NCI-H510A (cell line): ENCODE data around the gene TMEM178B.

Source experiments
- DNase-seq: peaks from one replicate; lab custom pipeline; 2025; lab: John Stamatoyannopoulos, UW

Gene TMEM178B

GRCh38 chr7:141263983-141264382, 190.1 kb downstream of the TMEM178B start:
- no peak for DNase-seq

- DNase-seq, result no peak
Measured at GRCh38 chr7:141264511-141264910, 190.6 kb downstream of the TMEM178B start.

- no peak for DNase-seq
Measured at GRCh38 chr7:141265668-141266067, 191.8 kb downstream of the TMEM178B start.

- no peak for DNase-seq
Measured at GRCh38 chr7:141268614-141269013, 194.8 kb downstream of the TMEM178B start.

- no peak for DNase-seq
Measured at GRCh38 chr7:141271451-141271850, 197.6 kb downstream of the TMEM178B start.

GRCh38 chr7:141272417-141272816, 198.6 kb downstream of the TMEM178B start:
- no peak for DNase-seq

- DNase-seq, result no peak
Measured at GRCh38 chr7:141275350-141275749, 201.5 kb downstream of the TMEM178B start.

- no peak for DNase-seq
Measured at GRCh38 chr7:141276031-141276430, 202.2 kb downstream of the TMEM178B start.

GRCh38 chr7:141280100-141280499, 206.2 kb downstream of the TMEM178B start:
- no peak for DNase-seq

- DNase-seq, result no peak
Measured at GRCh38 chr7:141281311-141281710, 207.4 kb downstream of the TMEM178B start.

GRCh38 chr7:141286522-141286921, 212.7 kb downstream of the TMEM178B start:
- DNase-seq, result no peak

GRCh38 chr7:141287936-141288335, 214.1 kb downstream of the TMEM178B start:
- DNase-seq, result no peak

- DNase-seq, result no peak
Measured at GRCh38 chr7:141288626-141289025, 214.8 kb downstream of the TMEM178B start.

- DNase-seq, result no peak
Measured at GRCh38 chr7:141290365-141290764, 216.5 kb downstream of the TMEM178B start.

- no peak for DNase-seq
Measured at GRCh38 chr7:141290973-141291372, 217.1 kb downstream of the TMEM178B start.

- no peak for DNase-seq
Measured at GRCh38 chr7:141291541-141291940, 217.7 kb downstream of the TMEM178B start.

GRCh38 chr7:141294143-141294829, 220.4 kb downstream of the TMEM178B start:
- DNase-seq, result no peak

- DNase-seq, result no peak
Measured at GRCh38 chr7:141295367-141295895, 221.6 kb downstream of the TMEM178B start.

GRCh38 chr7:141300816-141301215, 227.0 kb downstream of the TMEM178B start:
- no peak for DNase-seq

- DNase-seq, result no peak
Measured at GRCh38 chr7:141301544-141301943, 227.7 kb downstream of the TMEM178B start.

- DNase-seq, result no peak
Measured at GRCh38 chr7:141302617-141303016, 228.8 kb downstream of the TMEM178B start.

GRCh38 chr7:141304291-141304690, 230.4 kb downstream of the TMEM178B start:
- no peak for DNase-seq

- DNase-seq, result no peak
Measured at GRCh38 chr7:141306081-141306480, 232.2 kb downstream of the TMEM178B start.

GRCh38 chr7:141312395-141312794, 238.5 kb downstream of the TMEM178B start:
- no peak for DNase-seq
